ENCODE results near the gene SLAMF9. TPM values are rescaled to one million over a fixed set of nuclear protein-coding genes. Genes with fewer than 3 reads are reported as not detected.

Gene SLAMF9
- total RNA-seq, 1 experiment from 2014 or later: not detected

- Histone ChIP-seq H3K18ac (ENCODE audit: insufficient read length, low read depth, low read length) (no peak overlapping the region), H4K8ac (replicated peaks; ENCODE audit: insufficient read length, low read depth, low read length) (no peak overlapping the region), H4K5ac (ENCODE audit: insufficient read length, low read depth, low read length) (no peak overlapping the region), H2AFZ (ENCODE audit: low read length) (no peak overlapping the region), H2BK15ac (ENCODE audit: low read depth, low read length) (no peak overlapping the region), H3K4ac (ENCODE audit: low read depth, low read length) (no peak overlapping the region), H2BK12ac (ENCODE audit: insufficient read length, low read depth, low read length) (no peak overlapping the region), H4K91ac (ENCODE audit: insufficient read length, low read depth, low read length) (no peak overlapping the region), H3K56ac (ENCODE audit: insufficient read length, low read depth, low read length) (no peak overlapping the region), H3K27me3 (ENCODE audit: insufficient read depth, low read length) (no peaks in the 10 kb centered on the region), H2BK120ac (ENCODE audit: low read depth, low read length, poor library complexity, severe bottlenecking) (no peak overlapping the region), H3K27ac (ENCODE audit: insufficient read length, low read depth, low read length) (no peak overlapping the region), H2BK20ac (ENCODE audit: low read depth, low read length, poor library complexity, severe bottlenecking) (no peak overlapping the region), H2AK5ac (ENCODE audit: insufficient read length, low read length) (no peak overlapping the region), H3K23me2 (ENCODE audit: insufficient read length, low read depth, low read length, poor library complexity, severe bottlenecking) (peaks cover 17% of the 10 kb centered on the region), H2BK5ac (ENCODE audit: insufficient read length, low read length) (no peak overlapping the region), H3K4me1 (ENCODE audit: insufficient read depth, low read length) (no peaks in the 10 kb centered on the region; the same call in 1 of the 2 replicates), H3K4me2 (ENCODE audit: insufficient read depth, insufficient read length, low read length) (no peak overlapping the region), H3K14ac (ENCODE audit: insufficient read depth, low read length) (no peak overlapping the region), H4K20me1 (ENCODE audit: control insufficient read depth, insufficient read depth, insufficient read length) (no peaks in the 10 kb centered on the region), H3K9ac (ENCODE audit: extremely low read depth, insufficient read length, low read length) (no peak overlapping the region), H3T11ph (ENCODE audit: low read length) (no peak overlapping the region), H3K23ac (ENCODE audit: insufficient read length, low read depth, low read length) (no peak overlapping the region), H3K79me1 (ENCODE audit: insufficient read depth, low read depth, low read length, poor library complexity, severe bottlenecking) (no peaks in the 10 kb centered on the region), H3K9me3 (ENCODE audit: control insufficient read depth, low read depth, low read length) (no peaks in the 10 kb centered on the region), H3K79me2 (ENCODE audit: insufficient read depth, low read length) (no peaks in the 10 kb centered on the region)
- Mint-ChIP-seq H3K27ac (no peak overlapping the region), H3K36me3 (ENCODE audit: insufficient read depth in 1 of 3, low read depth in 3 of 3) (peaks cover 13 to 26% (median 23%) of the 10 kb centered on the region in 3 experiments), H3K27me3 (ENCODE audit: low read depth) (peaks cover 12% of the 10 kb centered on the region), H3K4me3 (no peak overlapping the region; a peak in 1 of 5 replicates), H3K4me1 (peaks cover 25 to 32% of the 10 kb centered on the region in 2 experiments), H3K9me3 (no peaks in the 10 kb centered on the region; a peak in 1 of 5 replicates)
- DNase-seq: no peak
- TF ChIP-seq CTCF (conservative IDR thresholded peaks at IDR 0.05): no peak
- WGBS (ENCODE audit: extremely low coverage, insufficient read length, low lambda C conversion rate): no CpG with 5 or more reads among the region's 16 CpGs
Measured at GRCh38 chr1:159927211-159927848, 26.7 kb downstream of the SLAMF9 start.

Data from H9 (cell line).